SK-N-MC (cell line): ENCODE measurements around the gene SYNDIG1L.

ENCODE experiments used
- EZH2 ChIP-seq: fragments of 200-600 bp; sonication (generic); IDR thresholded peaks from one replicate; pipeline ENCODE4 v1.6.1; 2017; ENCODE audit warnings: antibody characterized with exemption
- FOXP2 ChIP-seq: optimal IDR thresholded peaks from 2 replicates; pipeline ENCODE3; 2011; ENCODE audit warnings: mild to moderate bottlenecking, moderate library complexity; ENCODE audit not compliant: insufficient read depth; ENCODE audit errors: extremely low read length, control extremely low read depth
- POLR2AphosphoS5 ChIP-seq: IDR thresholded peaks from 2 replicates; pipeline ENCODE4 v1.6.1; 2012; ENCODE audit warnings: mild to moderate bottlenecking, low read depth, low read length, borderline replicate concordance

DNA sequence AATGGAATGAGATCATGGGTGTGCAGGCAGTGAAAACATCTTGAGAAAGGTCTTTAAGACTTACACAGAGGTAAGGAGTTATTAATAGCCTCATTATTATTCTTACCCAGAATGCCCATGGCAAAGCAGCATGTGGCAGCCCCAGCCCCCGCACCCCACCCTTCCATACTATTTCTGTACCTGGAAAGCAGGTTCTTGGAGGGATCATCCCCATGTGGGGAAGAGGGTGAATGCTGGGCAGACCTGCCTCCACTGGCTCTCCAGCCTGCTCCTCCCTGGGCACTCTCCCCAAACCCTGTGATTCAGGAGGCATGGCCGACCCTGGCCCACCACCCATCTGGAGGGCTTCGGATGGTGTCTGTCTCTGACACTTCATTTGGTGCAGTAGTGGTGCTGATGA lies 38.8 kb upstream of the SYNDIG1L start:
- TF ChIP-seq POLR2AphosphoS5, result no peak
- no peak for TF ChIP-seq EZH2
- no peak for TF ChIP-seq FOXP2
